Uterus (tissue), 4 donors: ENCODE measurements around the gene MEAK7. TPM values are rescaled to one million over a fixed set of nuclear protein-coding genes. Genes with fewer than 3 reads are reported as not detected.

Experiments used
- DNase-seq, 2 donors: peaks; one replicate each; pipeline ENCODE4 v3.0.0-alpha.2; 2019 to 2020
- H3K27ac ChIP-seq, 2 donors: fragments of 200-600 bp; sonication (generic); 1 replicate in 1 of 2; 2 replicates in 1 of 2; pipeline ENCODE4 v1.5.1; 2016 to 2018
- H3K27me3 ChIP-seq, 2 donors: fragments of 200-600 bp; sonication (generic); one replicate each; pipeline ENCODE4 v1.5.1; 2018 to 2019; ENCODE audit warnings: control low read depth in 1 of 2
- H3K36me3 ChIP-seq, 2 donors: fragments of 200-600 bp; sonication (generic); one replicate each; pipeline ENCODE4 v1.5.1; 2019; ENCODE audit warnings: control low read depth in 1 of 2
- H3K4me1 ChIP-seq, 2 donors: fragments of 200-600 bp; sonication (generic); one replicate each; pipeline ENCODE4 v1.5.1; 2018 to 2019; ENCODE audit warnings: control low read depth in 1 of 2
- H3K4me3 ChIP-seq, 2 donors: fragments of 200-600 bp; sonication (generic); 1 replicate in 1 of 2; 2 replicates in 1 of 2; pipeline ENCODE4 v1.5.1; 2018 to 2019; ENCODE audit warnings: mild to moderate bottlenecking in 1 of 2
- H3K9me3 ChIP-seq, 2 donors: fragments of 200-600 bp; sonication (generic); one replicate each; pipeline ENCODE4 v1.5.1; 2019; ENCODE audit warnings: control low read depth in 1 of 2
- CTCF ChIP-seq, 4 experiments: fragments of 200-600 bp in 2 of 4; fragments of 450-650 bp in 2 of 4; sonication (generic) in 2 of 4; IDR thresholded peaks; one replicate each; pipeline ENCODE4 v1.5.1; 2016 to 2019; ENCODE audit warnings: antibody characterized with exemption in 4 of 4, mild to moderate bottlenecking in 2 of 4, moderate library complexity in 1 of 4
- POLR2A ChIP-seq, 2 donors: fragments of 450-650 bp; IDR thresholded peaks; one replicate each; pipeline ENCODE4 v1.6.1; 2016; ENCODE audit warnings: antibody characterized with exemption in 2 of 2, mild to moderate bottlenecking in 1 of 2, moderate library complexity in 1 of 2
- intact Hi-C: fragments of 100-400 bp; cut with DNase I; formaldehyde crosslinking; loops from one replicate; pipeline ENCODE4 v1.15.1; 2023; ENCODE audit warnings: low total_unique reads
- total RNA-seq, 4 donors: library from RNA; depleted of rRNA in 3 of 4; stranded (reverse); fragments of >200 nt in 3 of 4; gene quantifications; one replicate each; pipeline versions ENCODE4 v1.1.0 to v1.2.4, GENCODE V29; 2014 to 2023
- donor health status: DM: yes; HTN: yes; CAD: no.

The MEAK7 gene
- total RNA-seq, 4 donors from 2014 or later = 11.3 to 26.8 (median 21.4) TPM

- H3K27ac ChIP-seq = no peak overlapping the region
- no peaks in the 10 kb centered on the region for H3K36me3 ChIP-seq
- H3K4me1 ChIP-seq = no peaks in the 10 kb centered on the region
- TF ChIP-seq POLR2A (IDR thresholded peaks at IDR 0.05) (no peak), CTCF (IDR thresholded peaks at IDR 0.05) (no peak)
- DNase-seq = no peak
- intact Hi-C loops = loop anchor here (10.0 kb wide), 1 partner anchor 207 kb away; no protein-coding TSS in a partner anchor
- no peaks in the 10 kb centered on the region for H3K27me3 ChIP-seq
- H3K9me3 ChIP-seq = no peaks in the 10 kb centered on the region
- no peak overlapping the region for H3K4me3 ChIP-seq
These were observed 12.9 kb upstream of the MEAK7 start for GRCh38 chr16:84517366-84517765.

DNA sequence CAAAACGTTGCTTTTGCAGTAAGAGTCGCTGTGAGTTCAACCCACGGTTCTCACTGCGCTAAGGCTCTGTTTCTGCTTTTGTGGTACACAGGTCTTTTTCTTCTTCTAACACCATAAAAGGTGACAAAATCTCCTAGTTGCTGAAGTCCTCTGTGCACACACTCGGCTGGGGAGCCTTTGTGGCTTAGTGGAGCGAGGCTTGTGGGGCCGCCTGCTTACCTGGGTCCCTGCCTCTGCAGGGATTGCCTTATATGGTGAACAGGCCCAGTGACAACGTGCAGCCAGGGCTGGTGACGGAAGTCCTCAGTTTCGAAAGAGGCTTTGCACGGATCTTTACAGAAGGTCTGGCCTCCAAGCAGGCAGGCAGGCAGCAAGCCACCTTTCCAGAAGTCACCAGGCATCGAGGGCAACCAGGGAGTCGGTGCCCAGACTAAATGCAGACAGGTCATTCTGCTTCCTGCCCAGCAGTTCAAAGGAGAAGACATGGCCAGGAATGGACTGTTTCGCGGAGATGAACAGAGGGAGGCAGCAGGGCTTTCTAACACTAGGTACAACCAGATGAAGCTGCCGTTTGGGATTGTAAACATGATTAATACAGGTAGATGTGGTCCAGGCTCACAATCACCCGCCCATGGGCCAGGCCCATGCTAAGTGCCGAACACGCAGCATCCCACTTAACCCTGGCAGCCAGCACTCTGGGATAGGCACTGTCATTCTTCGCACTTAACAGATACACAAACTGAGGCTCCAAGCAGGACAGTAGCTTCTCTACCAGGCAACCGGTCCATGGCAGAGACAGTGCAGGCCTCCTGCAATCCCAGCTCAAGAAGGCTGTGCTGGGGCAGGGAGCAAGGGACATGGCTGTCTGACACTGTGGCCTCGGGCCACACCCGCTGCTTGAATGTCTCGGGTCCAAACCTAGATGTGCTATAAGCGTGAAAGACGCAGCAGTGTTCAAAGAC is 10.7 kb upstream of the MEAK7 start:
- intact Hi-C loops = loop anchor here (5.0 to 10.0 kb wide), 2 partner anchors 107 to 210 kb away; no protein-coding TSS in a partner anchor
- no peak for DNase-seq
- TF ChIP-seq POLR2A (IDR thresholded peaks at IDR 0.05) = no peak
- TF ChIP-seq CTCF (IDR thresholded peaks at IDR 0.05) = no peak
- H3K4me1 ChIP-seq = no peaks in the 10 kb centered on the region
- H3K4me3 ChIP-seq = no peak overlapping the region
- no peak overlapping the region for H3K27ac ChIP-seq
- H3K9me3 ChIP-seq = no peaks in the 10 kb centered on the region
- no peaks in the 10 kb centered on the region for H3K27me3 ChIP-seq
- H3K36me3 ChIP-seq = no peaks in the 10 kb centered on the region

GRCh38 chr16:84514295-84514873 is 9.9 kb upstream of the MEAK7 start:
- Histone ChIP-seq H3K4me3 (no peak overlapping the region), H3K4me1 (no peaks in the 10 kb centered on the region), H3K27ac (no peak overlapping the region)

DNA sequence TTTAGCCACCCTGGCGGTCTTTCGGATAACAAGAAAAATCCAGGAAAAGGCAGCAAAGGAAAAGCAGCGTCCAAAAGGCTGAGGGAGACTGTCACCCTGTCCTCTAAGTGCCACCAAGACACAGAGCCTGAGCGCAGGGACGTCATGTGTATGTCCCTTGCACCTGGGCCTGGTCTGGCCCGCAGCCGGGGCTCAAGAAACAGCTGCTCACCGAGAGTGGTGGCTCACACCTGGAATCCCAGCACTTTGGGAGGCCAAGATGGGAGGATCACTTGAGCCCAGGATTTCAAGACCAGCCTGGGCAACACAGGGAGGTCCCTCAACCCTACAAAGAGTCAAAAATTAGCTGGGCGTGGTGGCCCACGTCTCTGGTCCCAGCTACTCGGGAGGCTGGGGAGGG is 9.2 kb upstream of the MEAK7 start:
- DNase-seq = no peak
- no peaks in the 10 kb centered on the region for H3K9me3 ChIP-seq
- intact Hi-C loops = loop anchor here (5.0 to 10.0 kb wide), 2 partner anchors 109 to 211 kb away; no protein-coding TSS in a partner anchor

More at GRCh38 chr16:84514295-84514873, 9.9 kb upstream of the MEAK7 start:
- intact Hi-C loops = loop anchor here (5.0 to 10.0 kb wide), 2 partner anchors 108 to 210 kb away; no protein-coding TSS in a partner anchor
- Histone ChIP-seq H3K36me3 (no peaks in the 10 kb centered on the region), H3K27me3 (no peaks in the 10 kb centered on the region), H3K9me3 (no peaks in the 10 kb centered on the region)
- no peak for DNase-seq
- TF ChIP-seq POLR2A (IDR thresholded peaks at IDR 0.05) (no peak), CTCF (IDR thresholded peaks at IDR 0.05) (no peak)

More for the DNA sequence above, 9.2 kb upstream of the MEAK7 start:
- Histone ChIP-seq H3K36me3 (no peaks in the 10 kb centered on the region), H3K4me3 (no peak overlapping the region), H3K27ac (no peak overlapping the region), H3K27me3 (no peaks in the 10 kb centered on the region), H3K4me1 (no peaks in the 10 kb centered on the region)
- TF ChIP-seq CTCF (IDR thresholded peaks at IDR 0.05) (no peak), POLR2A (IDR thresholded peaks at IDR 0.05) (no peak)
